Stimulated activated CD8-positive, alpha-beta memory T cell treated with anti-CD3 and anti-CD28 coated beads, Interleukin-15, amount 100 ng/mL, for 48 hours (primary cell): ENCODE results near the gene C2orf92.

Experiments used
- DNase-seq, 2 donors: peaks; one replicate each; pipeline ENCODE4 v3.0.0-alpha.2; 2020; ENCODE audit warnings: low read depth in 2 of 2

C2orf92 gene

DNA sequence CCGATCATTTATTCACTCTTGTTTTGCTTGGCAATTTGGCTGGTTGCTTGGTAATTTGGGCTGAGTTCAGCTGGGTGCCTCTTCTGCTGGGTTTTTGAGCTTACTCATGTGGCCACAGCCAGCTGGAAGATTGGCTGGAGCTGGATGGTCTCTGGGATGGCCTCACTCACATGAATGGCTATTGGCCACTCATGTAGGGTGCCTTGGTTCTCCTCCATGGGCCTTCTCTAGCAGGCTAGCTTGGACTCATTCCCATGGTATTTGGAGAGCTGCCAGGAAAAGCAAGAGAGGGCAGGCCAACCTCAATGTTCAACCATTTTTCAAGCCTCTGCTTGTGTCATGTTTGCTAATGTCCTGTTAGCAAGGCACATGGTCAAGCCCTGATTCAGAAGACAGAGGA lies 60.7 kb downstream of the C2orf92 start:
- no peak for DNase-seq

DNA sequence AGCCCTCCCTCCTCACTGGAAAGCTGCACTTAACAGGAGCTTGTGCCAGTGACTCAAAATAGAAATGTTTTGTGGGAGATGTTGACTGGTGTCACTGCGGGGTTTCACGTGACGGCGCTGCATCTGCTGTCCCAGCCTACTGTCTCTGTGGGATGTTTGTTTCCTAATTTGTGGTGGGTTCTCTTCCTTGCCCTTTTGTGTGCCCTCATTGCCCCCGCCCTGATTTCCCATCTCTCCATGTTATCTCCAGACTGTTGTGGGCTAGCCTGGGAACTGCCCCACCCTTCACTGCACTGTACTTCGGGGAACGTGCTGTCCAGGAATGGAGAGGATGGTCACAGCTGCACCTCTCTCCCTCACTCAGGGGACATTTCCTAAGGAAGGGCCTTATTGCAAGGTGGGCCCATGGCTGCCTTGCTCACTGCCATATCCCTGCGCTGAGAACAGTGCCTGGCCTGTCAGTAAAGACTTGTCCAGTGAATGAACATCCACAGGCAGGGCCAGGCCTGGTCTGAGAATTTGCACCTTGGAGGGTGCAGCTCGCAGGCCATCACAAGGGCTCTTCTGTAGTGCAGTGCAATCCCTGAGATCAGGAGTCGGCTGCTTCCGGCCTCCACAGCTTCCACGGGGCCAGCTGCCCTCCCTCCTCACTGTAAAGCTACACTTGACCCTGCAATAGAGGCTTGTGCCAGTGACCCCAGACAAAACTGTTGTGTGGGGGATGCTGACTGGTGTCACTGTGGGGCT lies 61.9 kb downstream of the C2orf92 start:
- DNase-seq = no peak

DNA sequence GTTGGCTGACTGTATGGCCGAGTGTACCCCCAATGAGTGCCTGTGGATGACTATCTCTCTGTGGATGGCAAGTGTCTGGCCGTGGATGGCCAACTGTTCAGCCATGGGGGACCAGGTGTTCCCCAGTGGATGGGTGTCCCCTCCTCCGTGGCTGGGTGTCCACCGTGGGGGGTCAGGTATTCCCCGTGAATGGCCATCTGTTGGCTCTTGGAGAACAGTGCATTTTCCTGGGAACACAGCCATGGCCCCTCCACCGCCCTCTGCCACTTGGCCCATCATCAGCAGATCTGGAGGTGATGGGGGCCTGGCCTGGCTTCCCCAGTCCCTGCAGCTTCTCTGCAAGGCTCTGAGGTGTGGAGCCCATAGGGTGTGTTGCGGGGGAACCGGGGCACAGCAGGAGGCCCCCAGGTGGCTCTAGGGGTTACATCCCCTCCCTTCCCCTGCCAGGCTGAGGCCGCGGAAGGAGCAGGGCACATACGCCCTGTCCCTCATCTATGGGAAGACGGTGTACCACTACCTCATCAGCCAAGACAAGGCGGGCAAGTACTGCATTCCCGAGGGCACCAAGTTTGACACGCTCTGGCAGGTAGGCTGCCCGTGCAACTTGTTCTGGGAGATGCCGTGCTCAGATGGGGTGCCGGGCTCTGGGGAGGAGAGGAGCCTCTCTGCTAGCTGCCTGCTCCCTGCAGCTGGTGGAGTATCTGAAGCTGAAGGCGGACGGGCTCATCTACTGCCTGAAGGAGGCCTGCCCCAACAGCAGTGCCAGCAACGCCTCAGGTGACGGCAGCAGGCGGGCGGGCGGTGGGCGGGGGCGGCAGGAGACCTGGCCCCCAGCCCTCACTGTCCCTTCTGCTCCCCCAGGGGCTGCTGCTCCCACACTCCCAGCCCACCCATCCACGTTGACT lies 63.2 kb downstream of the C2orf92 start:
- DNase-seq = no peak

DNA sequence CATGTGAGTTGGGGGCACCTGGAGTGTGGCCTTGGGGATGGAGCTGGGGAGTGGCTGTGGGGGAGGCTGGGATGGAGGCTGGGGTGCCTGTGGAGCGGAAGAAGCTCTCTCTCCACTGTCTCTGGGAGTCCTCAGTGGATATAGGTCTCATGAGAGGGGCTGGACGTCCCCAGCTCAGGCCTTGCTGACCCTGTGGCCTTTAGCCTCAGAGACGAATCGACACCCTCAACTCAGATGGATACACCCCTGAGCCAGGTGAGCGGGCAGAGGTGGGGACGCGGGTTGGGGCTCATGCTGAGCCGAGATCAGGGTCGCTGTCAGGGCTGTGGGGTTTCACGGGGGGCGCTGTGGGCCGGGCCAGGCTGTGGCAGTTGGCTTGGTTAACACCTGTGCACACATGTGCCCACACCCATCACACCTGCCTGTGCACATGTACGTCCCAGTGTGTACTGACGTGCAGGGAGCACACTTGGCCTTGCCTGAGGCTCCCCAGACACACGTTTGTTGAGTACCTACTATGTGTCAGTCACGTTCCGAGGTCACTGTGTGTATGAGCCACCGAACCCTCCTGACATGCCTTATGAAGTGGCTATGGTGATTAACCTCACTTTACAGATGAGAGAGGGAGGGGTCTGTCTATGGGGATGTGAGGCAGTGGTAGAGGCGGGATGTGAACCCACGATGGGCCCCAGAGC lies 64.0 kb downstream of the C2orf92 start:
- no peak for DNase-seq

GRCh38 chr2:97734061-97735051 lies 64.8 kb downstream of the C2orf92 start:
- no peak for DNase-seq

GRCh38 chr2:97735161-97735561 lies 65.6 kb downstream of the C2orf92 start:
- DNase-seq = no peak

GRCh38 chr2:97736185-97736584 lies 66.7 kb downstream of the C2orf92 start:
- DNase-seq = no peak

DNA sequence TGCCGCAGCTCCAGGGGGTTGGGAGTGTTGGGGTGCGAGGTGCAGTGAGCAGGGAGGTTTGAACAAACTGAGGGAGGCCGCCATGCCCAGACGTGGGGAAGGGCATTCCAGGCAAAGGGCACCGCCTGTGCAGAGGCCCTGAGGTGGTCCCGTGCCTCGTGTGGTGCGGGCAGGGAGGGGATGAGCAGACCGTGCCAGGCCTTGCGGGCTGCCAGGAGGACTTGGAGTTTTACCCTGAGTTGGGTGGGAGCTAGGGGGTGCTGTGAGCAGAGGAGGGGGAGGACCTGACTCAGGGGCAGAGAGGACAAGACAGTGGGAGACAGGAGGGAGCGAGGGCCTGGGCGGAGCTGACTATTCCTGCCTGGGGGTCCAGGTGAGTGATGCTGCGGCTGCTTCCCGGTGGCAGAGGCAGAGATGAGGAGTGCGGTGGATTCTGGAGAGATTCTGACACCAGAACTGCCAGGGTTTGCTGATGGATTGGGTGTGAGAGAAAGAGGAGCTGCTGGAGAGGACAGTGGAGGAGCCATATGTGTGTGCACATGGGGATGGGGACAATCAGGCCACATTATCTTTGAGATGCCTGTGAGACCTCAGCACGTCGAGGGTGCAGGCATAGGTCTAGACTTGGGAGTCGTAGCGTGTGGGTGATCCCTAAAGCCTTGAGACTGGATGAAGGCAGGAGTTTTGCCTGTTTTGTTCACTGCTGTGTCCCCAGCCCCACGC lies 67.3 kb downstream of the C2orf92 start:
- no peak for DNase-seq

DNA sequence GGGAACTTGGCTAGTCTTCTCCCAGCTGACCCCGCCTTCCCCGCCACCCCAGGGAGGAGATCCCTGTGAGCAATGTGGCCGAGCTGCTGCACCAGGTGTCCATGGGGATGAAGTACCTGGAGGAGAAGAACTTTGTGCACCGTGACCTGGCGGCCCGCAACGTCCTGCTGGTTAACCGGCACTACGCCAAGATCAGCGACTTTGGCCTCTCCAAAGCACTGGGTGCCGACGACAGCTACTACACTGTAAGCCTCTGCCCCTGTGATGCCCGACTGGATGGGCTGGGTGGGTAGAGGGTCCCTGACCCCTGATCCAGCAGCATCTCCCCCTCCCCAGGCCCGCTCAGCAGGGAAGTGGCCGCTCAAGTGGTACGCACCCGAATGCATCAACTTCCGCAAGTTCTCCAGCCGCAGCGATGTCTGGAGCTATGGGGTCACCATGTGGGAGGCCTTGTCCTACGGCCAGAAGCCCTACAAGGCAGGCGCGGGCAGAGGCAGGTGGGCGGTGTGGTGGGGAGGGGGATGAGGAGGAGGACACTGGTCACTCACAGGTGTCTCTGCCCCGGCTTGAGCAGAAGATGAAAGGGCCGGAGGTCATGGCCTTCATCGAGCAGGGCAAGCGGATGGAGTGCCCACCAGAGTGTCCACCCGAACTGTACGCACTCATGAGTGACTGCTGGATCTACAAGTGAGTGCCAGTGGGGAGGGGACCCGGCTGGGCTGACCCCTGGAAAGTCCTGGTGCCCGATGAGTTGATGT lies 68.1 kb downstream of the C2orf92 start:
- DNase-seq = no peak

DNA sequence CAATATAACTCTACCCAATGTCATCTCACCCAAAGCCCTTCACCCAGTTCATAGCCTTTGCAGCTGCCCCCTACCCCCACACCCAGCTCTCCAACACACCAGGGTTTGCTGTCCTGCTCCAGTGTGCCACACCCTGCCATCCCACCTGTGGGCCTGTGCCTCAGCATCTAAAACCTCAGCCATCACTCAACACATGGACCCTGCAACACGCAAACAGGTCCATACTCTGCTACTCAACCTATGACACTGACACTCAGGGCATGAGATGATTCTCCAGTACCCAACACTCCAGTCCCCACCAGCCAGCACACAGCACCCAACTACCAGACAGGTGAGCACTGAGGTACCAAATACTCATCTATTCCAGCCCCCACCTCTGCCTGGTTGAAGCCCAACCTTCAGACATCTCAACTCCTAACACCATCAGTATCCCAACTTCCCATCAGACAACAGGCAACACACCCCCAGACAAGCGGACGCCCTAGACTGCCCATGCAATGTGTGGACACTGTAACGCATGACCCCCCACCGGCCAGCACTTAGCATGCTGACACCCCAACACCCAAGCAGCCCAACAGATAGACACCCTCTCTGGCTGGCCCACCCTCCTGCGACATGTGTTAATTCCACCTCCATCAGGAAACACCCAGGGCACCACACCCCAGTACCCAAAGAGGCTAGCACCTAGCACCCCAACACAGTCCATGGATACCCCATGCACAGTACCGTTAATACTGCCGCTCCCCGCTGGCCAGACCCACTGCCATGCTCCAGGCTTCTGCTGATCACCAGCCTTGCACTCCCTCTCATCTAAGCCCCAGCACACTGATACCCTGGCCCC lies 68.9 kb downstream of the C2orf92 start:
- DNase-seq = no peak

DNA sequence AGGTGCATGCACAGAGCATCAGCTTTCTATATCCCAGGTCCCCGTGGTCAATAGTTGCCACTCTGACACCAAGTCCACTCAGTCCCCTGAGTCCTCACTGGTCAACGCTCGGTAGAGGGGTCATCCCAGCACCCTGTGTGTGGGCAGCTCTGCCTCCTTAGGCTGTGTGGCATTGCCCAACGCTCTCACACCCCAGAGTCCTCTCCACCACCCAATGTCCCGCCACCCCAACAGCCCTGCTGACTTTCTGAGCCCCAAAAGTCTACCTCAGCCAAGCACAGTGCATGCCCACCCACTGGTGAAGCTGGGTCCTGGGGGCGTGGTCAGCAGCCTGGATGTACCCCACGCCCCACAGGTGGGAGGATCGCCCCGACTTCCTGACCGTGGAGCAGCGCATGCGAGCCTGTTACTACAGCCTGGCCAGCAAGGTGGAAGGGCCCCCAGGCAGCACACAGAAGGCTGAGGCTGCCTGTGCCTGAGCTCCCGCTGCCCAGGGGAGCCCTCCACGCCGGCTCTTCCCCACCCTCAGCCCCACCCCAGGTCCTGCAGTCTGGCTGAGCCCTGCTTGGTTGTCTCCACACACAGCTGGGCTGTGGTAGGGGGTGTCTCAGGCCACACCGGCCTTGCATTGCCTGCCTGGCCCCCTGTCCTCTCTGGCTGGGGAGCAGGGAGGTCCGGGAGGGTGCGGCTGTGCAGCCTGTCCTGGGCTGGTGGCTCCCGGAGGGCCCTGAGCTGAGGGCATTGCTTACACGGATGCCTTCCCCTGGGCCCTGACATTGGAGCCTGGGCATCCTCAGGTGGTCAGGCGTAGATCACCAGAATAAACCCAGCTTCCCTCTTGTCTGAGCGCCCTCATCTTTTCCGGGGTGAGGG lies 69.7 kb downstream of the C2orf92 start:
- no peak for DNase-seq

DNA sequence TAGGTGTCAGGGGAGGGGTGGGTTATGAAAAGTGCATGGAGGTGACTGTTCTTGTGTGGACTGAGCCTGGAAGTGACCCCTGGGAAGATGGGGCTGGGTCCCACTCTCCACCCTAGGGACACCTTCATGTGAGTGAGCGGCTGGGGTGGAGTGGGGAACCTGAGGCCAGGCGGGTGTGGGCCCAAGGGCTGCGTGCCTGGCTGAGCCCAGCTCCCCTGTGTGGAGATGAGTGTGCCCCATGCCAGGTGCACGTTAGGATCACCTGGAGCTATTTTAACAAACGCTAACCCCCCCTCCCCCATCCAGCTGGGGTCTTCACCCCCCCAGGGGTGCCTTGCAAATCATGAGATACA lies 70.4 kb downstream of the C2orf92 start:
- DNase-seq = no peak

GRCh38 chr2:97740590-97741182 lies 71.2 kb downstream of the C2orf92 start:
- DNase-seq = no peak

- no peak for DNase-seq
These were observed 71.7 kb downstream of the C2orf92 start for GRCh38 chr2:97741251-97741650.

GRCh38 chr2:97741686-97742085 lies 72.2 kb downstream of the C2orf92 start:
- DNase-seq = no peak

GRCh38 chr2:97742381-97742847 lies 72.9 kb downstream of the C2orf92 start:
- peak; percentile 38 to 58 for DNase-seq

DNA sequence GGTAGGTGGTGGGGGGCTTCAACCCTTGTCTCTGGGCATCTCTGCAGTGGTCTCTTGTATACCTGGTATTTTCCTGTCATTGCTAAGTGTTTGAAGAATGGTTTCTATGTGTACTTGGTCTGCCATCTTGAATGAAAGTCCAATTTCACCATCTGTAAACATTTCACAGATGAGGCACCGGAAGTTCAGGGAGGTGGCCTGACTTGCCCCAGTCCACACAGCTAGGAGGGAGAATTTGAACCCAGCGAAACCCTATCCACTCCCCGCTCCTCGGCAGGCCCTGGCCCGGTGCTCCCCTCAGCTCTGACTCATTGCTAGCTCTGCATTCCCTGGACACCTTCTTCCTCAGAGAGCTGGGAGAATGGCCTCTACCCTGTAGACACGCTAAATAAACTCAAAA lies 74.4 kb downstream of the C2orf92 start:
- DNase-seq = no peak
